IMR-90 (cell line): ENCODE measurements around the gene RXFP3. TPM values are rescaled to one million over a fixed set of nuclear protein-coding genes. Genes with fewer than 3 reads are reported as not detected.

ENCODE experiments used
- ATAC-seq: fragments of 200-7000 bp; cut with Tn5 transposase; 2 replicates; pipeline ENCODE4 v1.9.1; 2020; ENCODE audit warnings: low read depth, mild to moderate bottlenecking, moderate library complexity
- BruUV-seq: library from RNA; stranded (reverse); fragments of 400-500 nt; replicated peaks from 2 replicates; lab custom pipeline; 2021; lab: Mats Ljungman, UMichigan
- CTCF ChIA-PET: fragments of 300-600 bp; formaldehyde crosslinking; extraction: SDS; loops from one replicate; lab custom pipeline; 2021; ENCODE audit warnings: antibody characterized with exemption; lab: Yijun Ruan, JAX
- POLR2A ChIA-PET: fragments of 300-600 bp; sonication (Branson Sonifier 250); formaldehyde crosslinking; loops from one replicate; lab custom pipeline; 2022; ENCODE audit warnings: antibody characterized with exemption; ENCODE audit not compliant: unreplicated experiment; lab: Charles Lee
- DNase-seq: peaks from one replicate; pipeline ENCODE4 v3.0.0; 2013
- H2AFZ ChIP-seq: replicated peaks from 2 replicates; pipeline ENCODE3; 2013; ENCODE audit warnings: low read length, mild to moderate bottlenecking; ENCODE audit not compliant: poor library complexity
- H2AK5ac ChIP-seq: 2 replicates; pipeline ENCODE4 v1.6.1; 2013; ENCODE audit warnings: low read depth, low read length, inconsistent platforms
- H2AK9ac ChIP-seq: replicated peaks from 2 replicates; pipeline ENCODE3; 2013; ENCODE audit warnings: mild to moderate bottlenecking, low read depth, low read length, moderate library complexity; ENCODE audit not compliant: poor library complexity
- H2BK120ac ChIP-seq: 2 replicates; pipeline ENCODE4 v1.6.1; 2013; ENCODE audit warnings: low read depth, low read length, inconsistent platforms
- H2BK15ac ChIP-seq: 3 replicates; pipeline ENCODE4 v1.6.1; 2013; ENCODE audit warnings: low read depth, low read length, inconsistent platforms
- H2BK20ac ChIP-seq: 2 replicates; pipeline ENCODE4 v1.6.1; 2013; ENCODE audit warnings: low read depth, mild to moderate bottlenecking, inconsistent platforms, low read length, moderate library complexity
- H2BK5ac ChIP-seq: 2 replicates; pipeline ENCODE4 v1.6.1; 2013; ENCODE audit warnings: mild to moderate bottlenecking, low read depth, low read length, inconsistent platforms; ENCODE audit not compliant: poor library complexity, severe bottlenecking
- H3K14ac ChIP-seq: replicated peaks from 2 replicates; pipeline ENCODE4 v1.6.1; 2013; ENCODE audit warnings: low read depth, low read length, inconsistent platforms
- H3K18ac ChIP-seq: 2 replicates; pipeline ENCODE4 v1.6.1; 2013; ENCODE audit warnings: low read depth, low read length, control low read depth
- H3K23ac ChIP-seq: 2 replicates; pipeline ENCODE4 v1.6.1; 2013; ENCODE audit warnings: low read depth, low read length, inconsistent platforms
- H3K27ac ChIP-seq: 2 replicates; pipeline ENCODE4 v1.5.1; 2013; ENCODE audit warnings: mild to moderate bottlenecking, control low read depth, low read length; ENCODE audit not compliant: insufficient read depth
- H3K27me3 ChIP-seq: 2 replicates; pipeline ENCODE4 v1.6.1; 2013; ENCODE audit warnings: low read length; ENCODE audit not compliant: control insufficient read depth, insufficient read depth
- H3K36me3 ChIP-seq: 2 replicates; pipeline ENCODE4 v1.6.1; 2013; ENCODE audit warnings: low read length, mixed read lengths; ENCODE audit not compliant: control insufficient read depth, insufficient read depth
- H3K4ac ChIP-seq: 2 replicates; pipeline ENCODE4 v1.6.1; 2013; ENCODE audit warnings: low read depth, low read length, inconsistent platforms
- H3K4me1 ChIP-seq: 2 replicates; pipeline ENCODE4 v1.6.1; 2013; ENCODE audit warnings: low read length, mixed read lengths; ENCODE audit not compliant: control insufficient read depth, insufficient read depth
- H3K4me2 ChIP-seq: 2 replicates; pipeline ENCODE4 v1.6.1; 2013; ENCODE audit warnings: low read depth, mild to moderate bottlenecking, control low read depth, low read length, moderate library complexity
- H3K4me3 ChIP-seq: 2 replicates; pipeline ENCODE4 v1.5.1; 2013; ENCODE audit warnings: low read depth, mild to moderate bottlenecking, control low read depth, low read length, moderate library complexity; ENCODE audit not compliant: insufficient read depth
- H3K56ac ChIP-seq: 2 replicates; pipeline ENCODE4 v1.6.1; 2013; ENCODE audit warnings: low read length, inconsistent platforms; ENCODE audit not compliant: insufficient read depth; ENCODE audit errors: extremely low read depth
- H3K79me1 ChIP-seq, 2 experiments: 2 replicates each; pipeline ENCODE4 v1.6.1; 2013; ENCODE audit warnings: low read length in 2 of 2, inconsistent platforms in 1 of 2, low read depth in 1 of 2
- H3K9ac ChIP-seq: 2 replicates; pipeline ENCODE4 v1.6.1; 2013; ENCODE audit warnings: low read depth, low read length, control low read depth
- H3K9me1 ChIP-seq: 2 replicates; pipeline ENCODE4 v1.6.1; 2013; ENCODE audit warnings: low read length, inconsistent platforms; ENCODE audit not compliant: insufficient read depth
- H3K9me3 ChIP-seq: 2 replicates; pipeline ENCODE4 v1.6.1; 2013; ENCODE audit warnings: low read length; ENCODE audit not compliant: control insufficient read depth, insufficient read depth
- H4K20me1 ChIP-seq: 2 replicates; pipeline ENCODE4 v1.6.1; 2013; ENCODE audit warnings: low read length, inconsistent platforms; ENCODE audit not compliant: insufficient read depth
- H4K5ac ChIP-seq: 2 replicates; pipeline ENCODE4 v1.6.1; 2013; ENCODE audit warnings: mild to moderate bottlenecking, low read depth, low read length, control low read depth
- H4K8ac ChIP-seq, 2 experiments: 2 replicates each; pipeline ENCODE4 v1.6.1; 2013; ENCODE audit warnings: low read depth in 2 of 2, low read length in 2 of 2, control low read depth in 1 of 2, inconsistent platforms in 1 of 2
- H4K91ac ChIP-seq: 2 replicates; pipeline ENCODE4 v1.6.1; 2013; ENCODE audit warnings: low read depth, low read length, inconsistent platforms; ENCODE audit not compliant: insufficient read depth
- BHLHE40 ChIP-seq: fragments of 150-350 bp; IDR thresholded peaks from 2 replicates; pipeline ENCODE4 v1.6.1; 2016; ENCODE audit warnings: mild to moderate bottlenecking, low read depth, low read length
- CEBPB ChIP-seq: IDR thresholded peaks from 2 replicates; pipeline ENCODE4 v1.6.1; 2012; ENCODE audit warnings: low read depth, low read length, improper control_type of control experiment
- CHD1 ChIP-seq: IDR thresholded peaks from 2 replicates; pipeline ENCODE4 v1.6.1; 2012; ENCODE audit warnings: low read depth, low read length, improper control_type of control experiment
- FOS ChIP-seq: fragments of 150-350 bp; IDR thresholded peaks from 2 replicates; pipeline ENCODE4 v1.6.1; 2016; ENCODE audit warnings: low read depth, low read length
- MAFK ChIP-seq: IDR thresholded peaks from 2 replicates; pipeline ENCODE4 v1.6.1; 2012; ENCODE audit warnings: low read depth, low read length, improper control_type of control experiment
- MAZ ChIP-seq: IDR thresholded peaks from 2 replicates; pipeline ENCODE4 v1.6.1; 2012; ENCODE audit warnings: low read depth, mild to moderate bottlenecking, low read length, improper control_type of control experiment, moderate library complexity, borderline replicate concordance
- MXI1 ChIP-seq: IDR thresholded peaks from 2 replicates; pipeline ENCODE4 v1.6.1; 2012; ENCODE audit warnings: low read depth, mild to moderate bottlenecking, low read length, moderate library complexity, borderline replicate concordance
- NFE2L2 ChIP-seq: fragments of 150-350 bp; IDR thresholded peaks from 2 replicates; pipeline ENCODE4 v1.6.1; 2016; ENCODE audit warnings: low read depth, mild to moderate bottlenecking, low read length
- POLR2A ChIP-seq: IDR thresholded peaks from 2 replicates; pipeline ENCODE4 v1.6.1; 2012; ENCODE audit warnings: mild to moderate bottlenecking, low read depth, low read length
- RAD21 ChIP-seq: IDR thresholded peaks from 2 replicates; pipeline ENCODE4 v1.6.1; 2012; ENCODE audit warnings: low read length, improper control_type of control experiment
- RCOR1 ChIP-seq: IDR thresholded peaks from 2 replicates; pipeline ENCODE4 v1.6.1; 2012; ENCODE audit warnings: mild to moderate bottlenecking, low read length, improper control_type of control experiment; ENCODE audit not compliant: insufficient replicate concordance
- RFX5 ChIP-seq: IDR thresholded peaks from 2 replicates; pipeline ENCODE4 v1.8.0; 2012; ENCODE audit warnings: low read depth, mild to moderate bottlenecking, low read length, moderate library complexity
- SMC3 ChIP-seq: fragments of 150-350 bp; IDR thresholded peaks from 2 replicates; pipeline ENCODE4 v1.6.1; 2016; ENCODE audit warnings: low read depth, mild to moderate bottlenecking, antibody characterized with exemption, low read length, moderate library complexity
- WGBS, 2 experiments: methylation state at CpG; one replicate each; pipeline versions ENCODE4 v1.1.5 to v1.1.7; 2013; ENCODE audit warnings: missing lambda C conversion rate in 2 of 2; ENCODE audit not compliant: insufficient read length in 1 of 2; ENCODE audit errors: extremely low coverage in 2 of 2; 5-methylcytosine and 5-hydroxymethylcytosine counted together
- dilution Hi-C: fragments of 300-500 bp; cut with HindIII; formaldehyde crosslinking; loops from one replicate; pipeline ENCODE4 v1.14.3; 2018; ENCODE audit warnings: low sequenced_read_pairs; ENCODE audit not compliant: unreplicated experiment
- in situ Hi-C: fragments of 300-500 bp; cut with MboI; formaldehyde crosslinking; loops from 3 replicates; pipeline ENCODE4 v1.14.3; 2019; ENCODE audit warnings: low sequenced_read_pairs, inconsistent platforms, mixed read lengths
- intact Hi-C: fragments of 100-400 bp; cut with micrococcal nuclease; formaldehyde crosslinking; loops from 2 replicates; pipeline ENCODE4 v1.10.0; 2022
- polyA plus RNA-seq, 3 experiments: library from polyadenylated mRNA; depleted of rRNA; stranded (reverse); fragments of >200 nt; gene quantifications; 2 replicates each; pipeline ENCODE4 v1.2.3, GENCODE V29; 2012; ENCODE audit warnings: low replicate concordance in 1 of 3
- total RNA-seq: library from RNA; depleted of rRNA; stranded (reverse); fragments of >200 nt; gene quantifications from 2 replicates; pipeline ENCODE4 v1.2.3, GENCODE V29; 2012
- TF ChIP-seq, protein P1 (sequence below): fragments of 150-350 bp; IDR thresholded peaks from 2 replicates; pipeline ENCODE4 v1.6.1; 2017; ENCODE audit warnings: mild to moderate bottlenecking, antibody characterized with exemption, low read length, low read depth
- TF ChIP-seq, protein P2 (sequence below): fragments of 150-350 bp; IDR thresholded peaks from 2 replicates; pipeline ENCODE4 v1.6.1; 2016; ENCODE audit warnings: low read depth, mild to moderate bottlenecking, low read length, moderate library complexity, borderline replicate concordance
- TF ChIP-seq, protein P3 (sequence below): conservative IDR thresholded peaks from 2 replicates; pipeline ENCODE4 v1.5.1; 2012; ENCODE audit warnings: mild to moderate bottlenecking, low read depth, low read length, improper control_type of control experiment

The RXFP3 gene
- total and polyA plus RNA-seq, 2 of the 4 experiments (the other 2 are of a cell fraction) = not detected

DNA sequence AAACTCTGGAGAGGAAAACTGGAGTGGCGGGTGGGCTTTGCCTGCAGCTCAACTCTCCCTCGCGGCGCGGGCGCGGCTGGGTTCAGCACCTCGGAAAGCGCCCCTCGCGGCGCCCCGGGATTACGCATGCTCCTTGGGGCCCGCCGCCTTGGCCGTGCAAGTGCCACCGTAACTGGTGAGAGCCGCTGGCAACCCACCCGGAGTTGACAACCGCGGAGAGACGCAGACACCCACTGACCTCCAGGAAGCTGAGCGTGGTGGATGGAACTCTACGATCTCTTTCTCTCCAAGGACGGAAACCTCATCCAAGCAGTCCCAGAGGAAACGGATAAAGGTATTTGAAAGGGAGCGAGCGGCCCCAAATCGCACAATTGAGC lies 194 bp upstream of the RXFP3 start:
- dilution Hi-C loops = no loop called here
- no TSS peak for BruUV-seq
- in situ Hi-C loops = no loop called here

More for the DNA sequence above, 194 bp upstream of the RXFP3 start:
- Histone ChIP-seq H3K4ac (no peak overlapping the region), H3K4me2 (peak overlapping the region; percentile 100), H3K9me1 (no peaks in the 10 kb centered on the region), H4K5ac (no peak overlapping the region), H3K18ac (no peak overlapping the region), H2BK15ac (no peak overlapping the region), H3K9me3 (peaks cover 5% of the 10 kb centered on the region; the same call in 1 of the 2 replicates), H2BK5ac (no peak overlapping the region), H3K56ac (no peak overlapping the region), H3K4me3 (peak overlapping the region; percentile 56), H2BK20ac (no peak overlapping the region), H3K9ac (no peak overlapping the region), H4K91ac (no peak overlapping the region), H3K79me1 (no peaks in the 10 kb centered on the region), H4K20me1 (no peaks in the 10 kb centered on the region; the same call in 1 of the 2 replicates), H3K23ac (no peak overlapping the region), H2AFZ (peak overlapping the region; percentile 89), H3K36me3 (no peaks in the 10 kb centered on the region), H3K4me1 (no peaks in the 10 kb centered on the region), H3K14ac (no peak overlapping the region), H2AK9ac (peak overlapping the region; percentile 81), H4K8ac (no peak overlapping the region), H3K27ac (no peak overlapping the region), H3K27me3 (peaks cover 42% of the 10 kb centered on the region), H2AK5ac (no peak overlapping the region), H2BK120ac (no peak overlapping the region)
- DNase-seq (peak; percentile 54), ATAC-seq (peak; percentile 90)
- ChIA-PET POLR2A (no interaction called here), CTCF (interaction anchor here (0.6 to 1.4 kb wide), 3 partner anchors 33 to 467 kb away, joined by 3 to 4 read pairs (median 3); no protein-coding TSS in a partner anchor)
- WGBS, 2 experiments = 4% methylated on average over 19 of the region's 30 CpGs; no CpG with 5 or more reads in 1 of the 2 experiments
- intact Hi-C loops = loop anchor here (10.0 kb wide), 1 partner anchor 321 kb away; no protein-coding TSS in a partner anchor
- TF ChIP-seq FOS (no peak), MXI1 (peak; percentile 94), CHD1 (no peak), RAD21 (0 out of 2 replicates have a peak, but pooled peaks have one; percentile 15), RFX5 (no peak), CEBPB (no peak), BHLHE40 (no peak), POLR2A (no peak), RCOR1 (no peak), MAFK (no peak), SMC3 (no peak), NFE2L2 (no peak), MAZ (peak; percentile 28; the same call in 1 of the 2 replicates)
- TF ChIP-seq, protein P1, sequence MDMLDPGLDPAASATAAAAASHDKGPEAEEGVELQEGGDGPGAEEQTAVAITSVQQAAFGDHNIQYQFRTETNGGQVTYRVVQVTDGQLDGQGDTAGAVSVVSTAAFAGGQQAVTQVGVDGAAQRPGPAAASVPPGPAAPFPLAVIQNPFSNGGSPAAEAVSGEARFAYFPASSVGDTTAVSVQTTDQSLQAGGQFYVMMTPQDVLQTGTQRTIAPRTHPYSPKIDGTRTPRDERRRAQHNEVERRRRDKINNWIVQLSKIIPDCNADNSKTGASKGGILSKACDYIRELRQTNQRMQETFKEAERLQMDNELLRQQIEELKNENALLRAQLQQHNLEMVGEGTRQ = no peak
- TF ChIP-seq, protein P2, sequence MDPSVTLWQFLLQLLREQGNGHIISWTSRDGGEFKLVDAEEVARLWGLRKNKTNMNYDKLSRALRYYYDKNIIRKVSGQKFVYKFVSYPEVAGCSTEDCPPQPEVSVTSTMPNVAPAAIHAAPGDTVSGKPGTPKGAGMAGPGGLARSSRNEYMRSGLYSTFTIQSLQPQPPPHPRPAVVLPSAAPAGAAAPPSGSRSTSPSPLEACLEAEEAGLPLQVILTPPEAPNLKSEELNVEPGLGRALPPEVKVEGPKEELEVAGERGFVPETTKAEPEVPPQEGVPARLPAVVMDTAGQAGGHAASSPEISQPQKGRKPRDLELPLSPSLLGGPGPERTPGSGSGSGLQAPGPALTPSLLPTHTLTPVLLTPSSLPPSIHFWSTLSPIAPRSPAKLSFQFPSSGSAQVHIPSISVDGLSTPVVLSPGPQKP = no peak
- TF ChIP-seq, protein P3, sequence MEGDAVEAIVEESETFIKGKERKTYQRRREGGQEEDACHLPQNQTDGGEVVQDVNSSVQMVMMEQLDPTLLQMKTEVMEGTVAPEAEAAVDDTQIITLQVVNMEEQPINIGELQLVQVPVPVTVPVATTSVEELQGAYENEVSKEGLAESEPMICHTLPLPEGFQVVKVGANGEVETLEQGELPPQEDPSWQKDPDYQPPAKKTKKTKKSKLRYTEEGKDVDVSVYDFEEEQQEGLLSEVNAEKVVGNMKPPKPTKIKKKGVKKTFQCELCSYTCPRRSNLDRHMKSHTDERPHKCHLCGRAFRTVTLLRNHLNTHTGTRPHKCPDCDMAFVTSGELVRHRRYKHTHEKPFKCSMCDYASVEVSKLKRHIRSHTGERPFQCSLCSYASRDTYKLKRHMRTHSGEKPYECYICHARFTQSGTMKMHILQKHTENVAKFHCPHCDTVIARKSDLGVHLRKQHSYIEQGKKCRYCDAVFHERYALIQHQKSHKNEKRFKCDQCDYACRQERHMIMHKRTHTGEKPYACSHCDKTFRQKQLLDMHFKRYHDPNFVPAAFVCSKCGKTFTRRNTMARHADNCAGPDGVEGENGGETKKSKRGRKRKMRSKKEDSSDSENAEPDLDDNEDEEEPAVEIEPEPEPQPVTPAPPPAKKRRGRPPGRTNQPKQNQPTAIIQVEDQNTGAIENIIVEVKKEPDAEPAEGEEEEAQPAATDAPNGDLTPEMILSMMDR = no peak
